ENCODE results near the gene GJC2.
"Not testable (repeated sequence)": the region's sequence is repeated elsewhere in the genome, so short reads cannot be mapped to it uniquely, and the experiment has no call there.

GRCh38 chr1:228111315-228111714 is 38.4 kb upstream of the GJC2 start:
- TF ChIP-seq CTCF, POLR2AphosphoS5 (IDR thresholded peaks at IDR 0.05): not testable (repeated sequence)

Measured in gastroesophageal sphincter (tissue), 3 donors.